IMR-90 (cell line): ENCODE results near the gene TCF25. TPM values are rescaled to one million over a fixed set of nuclear protein-coding genes. Genes with fewer than 3 reads are reported as not detected.

ENCODE experiments used
- ATAC-seq: fragments of 200-7000 bp; cut with Tn5 transposase; 2 replicates; pipeline ENCODE4 v1.9.1; 2020; ENCODE audit warnings: low read depth, mild to moderate bottlenecking, moderate library complexity
- BruUV-seq: library from RNA; stranded (reverse); fragments of 400-500 nt; replicated peaks from 2 replicates; lab custom pipeline; 2021; lab: Mats Ljungman, UMichigan
- CTCF ChIA-PET: fragments of 300-600 bp; formaldehyde crosslinking; extraction: SDS; loops from one replicate; lab custom pipeline; 2021; ENCODE audit warnings: antibody characterized with exemption; lab: Yijun Ruan, JAX
- POLR2A ChIA-PET: fragments of 300-600 bp; sonication (Branson Sonifier 250); formaldehyde crosslinking; loops from one replicate; lab custom pipeline; 2022; ENCODE audit warnings: antibody characterized with exemption; ENCODE audit not compliant: unreplicated experiment; lab: Charles Lee
- DNase-seq: peaks from one replicate; pipeline ENCODE4 v3.0.0; 2013
- H2AFZ ChIP-seq: replicated peaks from 2 replicates; pipeline ENCODE3; 2013; ENCODE audit warnings: low read length, mild to moderate bottlenecking; ENCODE audit not compliant: poor library complexity
- H2AK5ac ChIP-seq: 2 replicates; pipeline ENCODE4 v1.6.1; 2013; ENCODE audit warnings: low read depth, low read length, inconsistent platforms
- H2AK9ac ChIP-seq: replicated peaks from 2 replicates; pipeline ENCODE3; 2013; ENCODE audit warnings: mild to moderate bottlenecking, low read depth, low read length, moderate library complexity; ENCODE audit not compliant: poor library complexity
- H2BK120ac ChIP-seq: 2 replicates; pipeline ENCODE4 v1.6.1; 2013; ENCODE audit warnings: low read depth, low read length, inconsistent platforms
- H2BK15ac ChIP-seq: 3 replicates; pipeline ENCODE4 v1.6.1; 2013; ENCODE audit warnings: low read depth, low read length, inconsistent platforms
- H2BK20ac ChIP-seq: 2 replicates; pipeline ENCODE4 v1.6.1; 2013; ENCODE audit warnings: low read depth, mild to moderate bottlenecking, inconsistent platforms, low read length, moderate library complexity
- H2BK5ac ChIP-seq: 2 replicates; pipeline ENCODE4 v1.6.1; 2013; ENCODE audit warnings: mild to moderate bottlenecking, low read depth, low read length, inconsistent platforms; ENCODE audit not compliant: poor library complexity, severe bottlenecking
- H3K14ac ChIP-seq: replicated peaks from 2 replicates; pipeline ENCODE4 v1.6.1; 2013; ENCODE audit warnings: low read depth, low read length, inconsistent platforms
- H3K18ac ChIP-seq: 2 replicates; pipeline ENCODE4 v1.6.1; 2013; ENCODE audit warnings: low read depth, low read length, control low read depth
- H3K23ac ChIP-seq: 2 replicates; pipeline ENCODE4 v1.6.1; 2013; ENCODE audit warnings: low read depth, low read length, inconsistent platforms
- H3K27ac ChIP-seq: 2 replicates; pipeline ENCODE4 v1.5.1; 2013; ENCODE audit warnings: mild to moderate bottlenecking, control low read depth, low read length; ENCODE audit not compliant: insufficient read depth
- H3K27me3 ChIP-seq: 2 replicates; pipeline ENCODE4 v1.6.1; 2013; ENCODE audit warnings: low read length; ENCODE audit not compliant: control insufficient read depth, insufficient read depth
- H3K36me3 ChIP-seq: 2 replicates; pipeline ENCODE4 v1.6.1; 2013; ENCODE audit warnings: low read length, mixed read lengths; ENCODE audit not compliant: control insufficient read depth, insufficient read depth
- H3K4ac ChIP-seq: 2 replicates; pipeline ENCODE4 v1.6.1; 2013; ENCODE audit warnings: low read depth, low read length, inconsistent platforms
- H3K4me1 ChIP-seq: 2 replicates; pipeline ENCODE4 v1.6.1; 2013; ENCODE audit warnings: low read length, mixed read lengths; ENCODE audit not compliant: control insufficient read depth, insufficient read depth
- H3K4me2 ChIP-seq: 2 replicates; pipeline ENCODE4 v1.6.1; 2013; ENCODE audit warnings: low read depth, mild to moderate bottlenecking, control low read depth, low read length, moderate library complexity
- H3K4me3 ChIP-seq: 2 replicates; pipeline ENCODE4 v1.5.1; 2013; ENCODE audit warnings: low read depth, mild to moderate bottlenecking, control low read depth, low read length, moderate library complexity; ENCODE audit not compliant: insufficient read depth
- H3K56ac ChIP-seq: 2 replicates; pipeline ENCODE4 v1.6.1; 2013; ENCODE audit warnings: low read length, inconsistent platforms; ENCODE audit not compliant: insufficient read depth; ENCODE audit errors: extremely low read depth
- H3K79me1 ChIP-seq, 2 experiments: 2 replicates each; pipeline ENCODE4 v1.6.1; 2013; ENCODE audit warnings: low read length in 2 of 2, inconsistent platforms in 1 of 2, low read depth in 1 of 2
- H3K9ac ChIP-seq: 2 replicates; pipeline ENCODE4 v1.6.1; 2013; ENCODE audit warnings: low read depth, low read length, control low read depth
- H3K9me1 ChIP-seq: 2 replicates; pipeline ENCODE4 v1.6.1; 2013; ENCODE audit warnings: low read length, inconsistent platforms; ENCODE audit not compliant: insufficient read depth
- H3K9me3 ChIP-seq: 2 replicates; pipeline ENCODE4 v1.6.1; 2013; ENCODE audit warnings: low read length; ENCODE audit not compliant: control insufficient read depth, insufficient read depth
- H4K20me1 ChIP-seq: 2 replicates; pipeline ENCODE4 v1.6.1; 2013; ENCODE audit warnings: low read length, inconsistent platforms; ENCODE audit not compliant: insufficient read depth
- H4K5ac ChIP-seq: 2 replicates; pipeline ENCODE4 v1.6.1; 2013; ENCODE audit warnings: mild to moderate bottlenecking, low read depth, low read length, control low read depth
- H4K8ac ChIP-seq, 2 experiments: 2 replicates each; pipeline ENCODE4 v1.6.1; 2013; ENCODE audit warnings: low read depth in 2 of 2, low read length in 2 of 2, control low read depth in 1 of 2, inconsistent platforms in 1 of 2
- H4K91ac ChIP-seq: 2 replicates; pipeline ENCODE4 v1.6.1; 2013; ENCODE audit warnings: low read depth, low read length, inconsistent platforms; ENCODE audit not compliant: insufficient read depth
- ELK1 ChIP-seq: fragments of 150-350 bp; IDR thresholded peaks from 2 replicates; pipeline ENCODE4 v1.6.1; 2016; ENCODE audit warnings: low read depth, mild to moderate bottlenecking, low read length, moderate library complexity, borderline replicate concordance
- MXI1 ChIP-seq: IDR thresholded peaks from 2 replicates; pipeline ENCODE4 v1.6.1; 2012; ENCODE audit warnings: low read depth, mild to moderate bottlenecking, low read length, moderate library complexity, borderline replicate concordance
- NFE2L2 ChIP-seq: fragments of 150-350 bp; IDR thresholded peaks from 2 replicates; pipeline ENCODE4 v1.6.1; 2016; ENCODE audit warnings: low read depth, mild to moderate bottlenecking, low read length
- POLR2A ChIP-seq: IDR thresholded peaks from 2 replicates; pipeline ENCODE4 v1.6.1; 2012; ENCODE audit warnings: mild to moderate bottlenecking, low read depth, low read length
- RFX5 ChIP-seq: IDR thresholded peaks from 2 replicates; pipeline ENCODE4 v1.8.0; 2012; ENCODE audit warnings: low read depth, mild to moderate bottlenecking, low read length, moderate library complexity
- SMC3 ChIP-seq: fragments of 150-350 bp; IDR thresholded peaks from 2 replicates; pipeline ENCODE4 v1.6.1; 2016; ENCODE audit warnings: low read depth, mild to moderate bottlenecking, antibody characterized with exemption, low read length, moderate library complexity
- WGBS, 2 experiments: methylation state at CpG; one replicate each; pipeline versions ENCODE4 v1.1.5 to v1.1.7; 2013; ENCODE audit warnings: missing lambda C conversion rate in 2 of 2; ENCODE audit not compliant: insufficient read length in 1 of 2; ENCODE audit errors: extremely low coverage in 2 of 2; 5-methylcytosine and 5-hydroxymethylcytosine counted together
- dilution Hi-C: fragments of 300-500 bp; cut with HindIII; formaldehyde crosslinking; loops from one replicate; pipeline ENCODE4 v1.14.3; 2018; ENCODE audit warnings: low sequenced_read_pairs; ENCODE audit not compliant: unreplicated experiment
- in situ Hi-C: fragments of 300-500 bp; cut with MboI; formaldehyde crosslinking; loops from 3 replicates; pipeline ENCODE4 v1.14.3; 2019; ENCODE audit warnings: low sequenced_read_pairs, inconsistent platforms, mixed read lengths
- intact Hi-C: fragments of 100-400 bp; cut with micrococcal nuclease; formaldehyde crosslinking; loops from 2 replicates; pipeline ENCODE4 v1.10.0; 2022
- polyA plus RNA-seq, 3 experiments: library from polyadenylated mRNA; depleted of rRNA; stranded (reverse); fragments of >200 nt; gene quantifications; 2 replicates each; pipeline ENCODE4 v1.2.3, GENCODE V29; 2012; ENCODE audit warnings: low replicate concordance in 1 of 3
- total RNA-seq: library from RNA; depleted of rRNA; stranded (reverse); fragments of >200 nt; gene quantifications from 2 replicates; pipeline ENCODE4 v1.2.3, GENCODE V29; 2012

TCF25 gene
- total and polyA plus RNA-seq, 2 of the 4 experiments (the other 2 are of a cell fraction) = 127 to 184 TPM

GRCh38 chr16:89826531-89827382, 46.6 kb upstream of the TCF25 start:
- no peak overlapping the region for H3K4me2 ChIP-seq
- BruUV-seq = no TSS peak
- in situ Hi-C loops = no loop called here

More at GRCh38 chr16:89826531-89827382, 46.6 kb upstream of the TCF25 start:
- peaks cover 0 to 4% of the 10 kb centered on the region in 2 experiments; a peak in 1 of 4 replicates for H3K79me1 ChIP-seq
- H2AK9ac ChIP-seq = no peak overlapping the region
- H4K8ac ChIP-seq = no peak overlapping the region
- no peaks in the 10 kb centered on the region for H3K36me3 ChIP-seq
- no peak overlapping the region for H3K4ac ChIP-seq
- no peaks in the 10 kb centered on the region for H3K27me3 ChIP-seq
- H4K20me1 ChIP-seq = no peaks in the 10 kb centered on the region
- no CpG with 5 or more reads among the region's 26 CpGs for WGBS, 2 experiments
- no peak overlapping the region for H3K18ac ChIP-seq
- no peak overlapping the region for H2BK5ac ChIP-seq
- ChIA-PET POLR2A (no interaction called here), CTCF (no interaction called here)
- H3K56ac ChIP-seq = no peak overlapping the region
- H2BK15ac ChIP-seq = no peak overlapping the region
- H2AK5ac ChIP-seq = peak overlapping the region; percentile 3; the same call in 1 of the 2 replicates
- H3K14ac ChIP-seq = no peak overlapping the region
- no peaks in the 10 kb centered on the region for H3K9me3 ChIP-seq
- no peak overlapping the region for H2AFZ ChIP-seq
- H3K9ac ChIP-seq = no peak overlapping the region
- H2BK20ac ChIP-seq = no peak overlapping the region
- no peak for TF ChIP-seq MXI1
- TF ChIP-seq RFX5 = no peak
- TF ChIP-seq ELK1 = no peak
- no peak for TF ChIP-seq NFE2L2
- no peak for TF ChIP-seq POLR2A
- no peak for TF ChIP-seq SMC3
- no peak overlapping the region for H4K91ac ChIP-seq
- H2BK120ac ChIP-seq = no peak overlapping the region
- intact Hi-C loops (no loop called here), dilution Hi-C loops (no loop called here)
- H3K4me3 ChIP-seq = no peak overlapping the region
- H3K4me1 ChIP-seq = peaks cover 6% of the 10 kb centered on the region; the same call in 1 of the 2 replicates
- no peak for ATAC-seq
- H4K5ac ChIP-seq = no peak overlapping the region
- H3K23ac ChIP-seq = no peak overlapping the region
- H3K27ac ChIP-seq = no peak overlapping the region
- DNase-seq = no peak
- no peaks in the 10 kb centered on the region for H3K9me1 ChIP-seq
